Measurements from ENCODE around the gene ADD2. TPM values are rescaled to one million over a fixed set of nuclear protein-coding genes. Genes with fewer than 3 reads are reported as not detected.

Gene ADD2
- polyA plus RNA-seq, 1 donor = 6.0 TPM

- DNase-seq = peak; percentile 30
Observed at GRCh38 chr2:70785137-70785911, 17.3 kb upstream of the ADD2 start.

GRCh38 chr2:70784320-70784719 is 16.3 kb upstream of the ADD2 start:
- no peak for DNase-seq

DNA sequence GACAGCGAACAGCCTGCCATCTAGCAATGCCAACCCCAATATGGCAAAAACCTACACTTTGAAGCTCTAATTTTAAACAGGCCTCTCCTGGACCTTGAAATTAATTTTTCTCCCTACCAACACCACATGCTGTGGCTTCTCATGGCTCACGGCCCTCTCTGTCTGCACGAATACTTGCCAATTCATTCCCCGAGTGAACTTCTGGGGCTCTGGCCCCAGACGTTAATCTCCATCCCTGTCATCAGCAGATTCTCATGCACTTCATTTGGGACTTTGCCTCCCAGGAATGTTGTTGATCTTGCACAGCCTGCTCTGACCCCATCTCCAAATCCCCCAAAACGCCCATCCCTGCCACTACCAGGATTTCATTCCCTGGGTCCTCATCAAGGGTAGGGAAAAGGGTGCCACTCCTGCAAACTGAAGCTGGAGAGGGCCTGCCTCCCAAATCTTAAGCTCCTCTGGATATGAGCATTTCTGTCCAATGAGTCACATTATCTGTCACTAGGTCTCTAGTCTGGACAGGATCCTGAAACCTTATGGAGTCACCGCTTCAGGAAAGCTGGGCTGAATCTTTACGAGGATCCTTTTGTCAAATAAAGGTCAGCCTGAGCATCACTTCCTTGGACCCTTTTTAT is 12.0 kb upstream of the ADD2 start:
- no peak for DNase-seq

- DNase-seq = no peak
Observed at GRCh38 chr2:70779491-70779890, 11.5 kb upstream of the ADD2 start.

GRCh38 chr2:70778676-70779075 is 10.7 kb upstream of the ADD2 start:
- no peak for DNase-seq

GRCh38 chr2:70777450-70777849 is 9.4 kb upstream of the ADD2 start:
- DNase-seq = no peak

DNA sequence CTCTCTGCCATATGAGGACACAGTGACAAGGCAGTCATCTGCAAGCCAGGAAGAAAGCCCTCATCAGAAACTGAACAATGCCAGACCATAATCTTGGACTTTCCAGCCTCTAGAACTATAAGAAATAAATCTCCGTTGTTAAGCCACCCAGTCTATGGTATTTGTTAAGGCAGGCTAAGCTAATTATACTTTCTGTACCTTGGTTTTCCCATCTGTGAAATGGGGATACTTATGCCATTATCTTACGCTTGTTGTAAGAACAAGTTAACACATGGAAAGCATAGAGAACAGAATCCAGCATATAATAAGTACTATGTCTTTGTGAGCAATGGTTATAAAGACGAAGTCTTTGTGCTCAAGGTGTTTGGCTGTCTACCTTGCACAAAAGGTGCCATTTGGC is 8.3 kb upstream of the ADD2 start:
- no peak for DNase-seq

DNA sequence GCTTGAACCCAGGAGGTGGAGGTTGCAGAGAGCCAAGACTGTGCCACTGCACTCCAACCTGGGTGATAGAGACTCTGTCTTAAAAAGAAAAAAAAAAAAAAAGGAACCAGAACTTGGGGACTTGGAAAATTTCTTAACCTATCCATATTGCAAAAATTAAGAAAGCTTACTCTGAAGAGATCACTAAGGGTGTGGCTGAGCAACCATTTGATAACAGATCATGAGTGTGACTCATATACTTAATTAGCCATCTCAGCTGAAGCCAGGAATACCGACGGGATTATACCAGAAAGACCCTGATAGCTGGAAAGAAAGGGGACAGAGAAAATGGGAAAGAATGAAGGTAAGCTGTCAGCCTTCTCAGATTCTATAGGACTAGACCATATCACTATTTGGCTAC is 7.1 kb upstream of the ADD2 start:
- DNase-seq = no peak

- DNase-seq = no peak
Observed at GRCh38 chr2:70772486-70773155, 4.6 kb upstream of the ADD2 start.

DNA sequence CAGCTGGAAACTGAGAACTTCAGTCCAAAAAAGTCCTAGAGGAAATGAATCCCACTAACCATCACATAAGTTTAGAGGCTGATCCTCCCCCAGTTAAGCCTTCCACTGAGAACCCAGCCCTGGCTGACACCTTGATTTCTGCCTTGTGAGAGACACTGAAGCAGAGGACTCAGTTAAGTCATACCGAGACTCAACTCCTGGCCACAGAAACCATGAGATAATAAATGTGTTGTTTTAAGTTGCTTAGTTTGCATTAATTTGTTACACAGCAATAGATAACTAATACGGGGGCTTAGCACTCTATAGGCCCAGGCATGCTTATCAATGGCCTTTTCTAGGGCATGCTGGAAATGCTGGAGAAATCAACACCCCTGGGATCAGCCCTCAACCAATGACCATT is 3.4 kb upstream of the ADD2 start:
- DNase-seq = no peak

GRCh38 chr2:70769450-70769849 is 1.4 kb upstream of the ADD2 start:
- DNase-seq = no peak

GRCh38 chr2:70768590-70769085 is 638 bp upstream of the ADD2 start:
- no peak for DNase-seq

GRCh38 chr2:70767079-70767698 is 811 bp downstream of the ADD2 start:
- DNase-seq = peak; percentile 37

DNA sequence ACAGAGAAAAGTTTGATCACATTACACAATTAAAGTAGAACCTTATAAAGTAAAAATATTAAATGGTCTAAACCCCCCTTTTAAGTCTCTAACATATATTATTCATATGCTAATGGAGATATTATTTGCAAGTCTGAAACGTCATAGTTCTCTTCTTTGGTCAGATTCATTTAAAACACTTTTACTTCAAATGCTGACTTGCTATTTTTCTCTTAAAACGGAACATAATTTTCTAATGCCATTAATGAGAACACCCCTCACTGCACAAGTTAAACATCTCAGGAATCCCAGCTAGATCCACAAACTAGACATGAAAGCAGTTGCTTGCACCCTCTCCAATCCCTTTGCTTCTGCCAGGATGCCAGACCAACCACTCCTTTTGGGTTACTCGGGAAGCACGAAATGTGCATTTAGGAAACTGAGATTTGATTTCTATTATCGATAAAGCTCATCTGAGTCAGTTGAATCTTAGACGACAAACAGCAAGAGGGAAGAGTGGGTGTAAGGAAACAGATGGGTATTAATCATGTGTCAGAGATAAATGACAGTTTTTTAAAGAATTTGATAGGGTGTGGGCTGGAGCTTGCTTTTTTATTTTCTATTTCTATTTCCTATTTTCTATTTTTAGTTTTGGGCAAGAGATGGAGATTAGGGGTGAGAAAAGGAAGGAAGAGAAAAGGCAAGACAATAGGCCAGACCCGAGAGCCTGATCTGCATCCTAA is 1.5 kb downstream of the ADD2 start:
- no peak for DNase-seq

- DNase-seq = no peak
Observed at GRCh38 chr2:70765507-70765906, 2.5 kb downstream of the ADD2 start.

DNA sequence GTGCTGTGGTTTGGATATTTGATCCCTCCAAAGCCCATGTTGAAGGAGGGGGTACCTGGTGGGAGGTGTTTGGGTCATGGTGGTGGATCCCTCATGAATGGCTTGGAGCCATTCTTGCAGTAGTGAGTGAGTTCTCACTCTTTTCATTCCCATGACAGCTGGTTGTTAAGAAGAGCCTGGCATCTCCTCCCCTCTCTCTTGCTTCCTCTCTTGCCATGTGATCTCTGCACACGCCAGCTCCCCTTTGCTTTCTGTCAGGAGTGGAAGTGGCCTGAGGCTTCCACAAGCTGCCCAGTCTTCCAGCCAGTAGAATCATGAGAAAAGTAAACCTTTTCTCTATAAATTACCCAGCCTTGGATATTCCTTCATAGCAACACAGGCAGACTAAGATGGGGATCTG is 8.6 kb downstream of the ADD2 start:
- DNase-seq = no peak

GRCh38 chr2:70757966-70758365 is 10.0 kb downstream of the ADD2 start:
- no peak for DNase-seq

GRCh38 chr2:70757360-70757759 is 10.6 kb downstream of the ADD2 start:
- no peak for DNase-seq

- DNase-seq = no peak
Observed at GRCh38 chr2:70756128-70756527, 11.9 kb downstream of the ADD2 start.

DNA sequence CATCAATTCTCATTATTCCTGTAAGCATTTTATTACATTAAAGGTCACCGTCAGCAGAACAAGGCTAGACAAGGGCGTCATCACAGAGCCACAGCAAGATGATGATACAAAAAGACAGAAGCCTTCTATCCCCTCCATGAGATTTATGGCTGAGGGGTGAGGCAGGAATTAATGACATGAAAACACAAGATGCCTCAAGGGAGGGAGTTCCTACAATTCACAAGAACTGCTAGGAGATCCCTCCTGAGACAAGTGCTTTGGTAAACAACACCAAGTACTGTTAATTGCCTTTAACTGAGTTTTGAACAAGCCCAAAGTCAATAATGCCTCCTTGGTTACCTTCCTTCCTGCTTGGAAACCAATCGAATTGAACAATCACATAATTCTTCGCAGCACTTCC is 14.1 kb downstream of the ADD2 start:
- DNase-seq = no peak

DNA sequence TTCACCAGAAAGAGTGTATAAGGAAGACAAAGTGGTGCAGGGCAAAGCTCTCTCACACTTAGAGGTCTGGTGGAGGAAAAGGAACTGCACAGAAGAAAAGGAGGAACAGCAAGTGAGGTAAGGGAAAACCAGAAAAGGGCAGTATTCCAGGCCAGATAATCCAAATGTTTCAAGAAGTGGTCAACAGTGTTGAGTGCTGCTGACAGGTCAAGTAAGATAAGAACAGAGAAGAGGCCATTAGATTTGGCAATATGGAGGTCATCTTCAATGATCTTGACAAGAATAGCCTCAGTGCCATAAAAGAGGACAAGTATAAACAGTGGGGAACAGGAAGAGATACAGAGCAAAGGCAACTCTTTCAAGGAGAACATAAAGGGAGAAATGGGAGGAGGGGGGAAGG is 15.0 kb downstream of the ADD2 start:
- DNase-seq = no peak

DNA sequence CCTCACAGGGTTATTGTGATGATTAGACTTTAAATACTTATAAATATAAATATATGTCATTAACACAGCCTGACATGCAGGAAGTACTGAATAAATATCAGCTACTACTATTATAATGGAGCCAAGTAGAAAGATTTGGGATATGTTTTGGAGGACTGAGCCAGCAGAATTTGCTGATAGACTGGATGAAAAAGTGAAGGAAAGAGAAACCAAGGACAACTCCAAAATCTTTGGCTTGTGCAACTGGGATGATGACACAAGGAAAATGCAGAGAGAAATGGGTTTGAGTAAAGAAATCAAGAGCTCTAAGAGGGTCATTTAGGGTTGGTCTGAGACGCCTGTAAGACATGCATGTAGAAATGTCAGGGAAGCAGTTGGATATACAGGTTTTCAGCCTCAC is 15.6 kb downstream of the ADD2 start:
- no peak for DNase-seq
